ENCODE results near the gene SLC35D2. TPM values are rescaled to one million over a fixed set of nuclear protein-coding genes. Genes with fewer than 3 reads are reported as not detected.

SLC35D2 gene
- total and polyA plus RNA-seq, 2 donors (not counting 1 experiment from before 2014, with no cell fraction given): 27.2 to 34.7 TPM

- no peaks in the 10 kb centered on the region for H4K20me1 ChIP-seq (ENCODE audit: control insufficient read depth, extremely low read depth, insufficient read depth, low read length)
- no peaks in the 10 kb centered on the region for H3K27me3 ChIP-seq (ENCODE audit: control insufficient read depth, insufficient read depth, low read length)
- H3K9me3 ChIP-seq (ENCODE audit: control insufficient read depth, insufficient read depth, low read depth, low read length): no peaks in the 10 kb centered on the region
- no peak overlapping the region for H3K9ac ChIP-seq (ENCODE audit: insufficient read depth, low read length)
- H3K79me2 ChIP-seq (ENCODE audit: control insufficient read depth, insufficient read depth, low read length): no peaks in the 10 kb centered on the region
- no peak overlapping the region for H3K4me3 ChIP-seq (replicated peaks in 1 of 4; ENCODE audit: control extremely low read depth in 1 of 4, insufficient read depth in 1 of 4, low read depth in 3 of 4, low read length in 4 of 4)
- no peak overlapping the region for H3K4me2 ChIP-seq (ENCODE audit: extremely low read depth, insufficient read depth, low read length)
- no peak for DNase-seq (ENCODE audit: low read depth in 2 of 2)
- no peaks in the 10 kb centered on the region for H3K4me1 ChIP-seq (ENCODE audit: control insufficient read depth, extremely low read depth, insufficient read depth, low read length)
- TF ChIP-seq CTCF (conservative IDR thresholded peaks at IDR 0.05 in 1 of 2, IDR thresholded peaks at IDR 0.05 in 1 of 2; ENCODE audit: low read depth in 1 of 2, low read length in 2 of 2) (no peak), EZH2 (IDR thresholded peaks at IDR 0.05; ENCODE audit: low read length, missing control alignments) (no peak)
- H3K27ac ChIP-seq (ENCODE audit: insufficient read depth, low read length): no peak overlapping the region
- H3K36me3 ChIP-seq (ENCODE audit: control insufficient read depth, insufficient read depth, low read length): no peaks in the 10 kb centered on the region
- H2AFZ ChIP-seq (ENCODE audit: low read length): no peak overlapping the region
Measured at GRCh38 chr9:96289392-96289791, 94.1 kb downstream of the SLC35D2 start.

DNA sequence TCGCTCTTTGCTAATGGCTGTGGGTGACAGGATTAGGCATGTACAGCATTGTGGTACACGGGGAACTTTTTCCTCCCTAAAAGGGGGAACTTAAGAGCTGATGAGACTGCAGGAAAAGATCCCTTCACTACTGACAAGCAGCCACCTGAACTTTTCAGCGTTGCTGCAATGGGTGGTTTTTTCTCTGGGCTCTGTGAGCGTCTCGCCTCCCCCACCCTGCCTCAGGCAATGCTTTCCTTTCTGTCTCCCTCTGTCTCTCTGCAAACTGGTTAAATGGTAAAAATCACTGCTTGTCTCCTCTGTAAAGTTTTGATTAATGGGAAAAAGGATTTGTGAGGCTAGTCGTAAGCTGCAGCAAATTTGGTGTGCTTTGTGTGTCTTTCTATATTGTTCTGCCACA lies 101.9 kb downstream of the SLC35D2 start:
- Histone ChIP-seq H4K20me1 (ENCODE audit: control insufficient read depth, extremely low read depth, insufficient read depth, low read length) (no peaks in the 10 kb centered on the region), H3K4me1 (ENCODE audit: control insufficient read depth, extremely low read depth, insufficient read depth, low read length) (no peaks in the 10 kb centered on the region), H2AFZ (ENCODE audit: low read length) (no peak overlapping the region), H3K27me3 (ENCODE audit: control insufficient read depth, insufficient read depth, low read length) (no peaks in the 10 kb centered on the region), H3K4me3 (replicated peaks in 1 of 4; ENCODE audit: control extremely low read depth in 1 of 4, insufficient read depth in 1 of 4, low read depth in 3 of 4, low read length in 4 of 4) (no peak overlapping the region), H3K36me3 (ENCODE audit: control insufficient read depth, insufficient read depth, low read length) (no peaks in the 10 kb centered on the region), H3K9ac (ENCODE audit: insufficient read depth, low read length) (no peak overlapping the region), H3K27ac (ENCODE audit: insufficient read depth, low read length) (no peak overlapping the region), H3K9me3 (ENCODE audit: control insufficient read depth, insufficient read depth, low read depth, low read length) (no peaks in the 10 kb centered on the region), H3K79me2 (ENCODE audit: control insufficient read depth, insufficient read depth, low read length) (no peaks in the 10 kb centered on the region), H3K4me2 (ENCODE audit: extremely low read depth, insufficient read depth, low read length) (no peak overlapping the region)
- TF ChIP-seq CTCF (conservative IDR thresholded peaks at IDR 0.05 in 1 of 2, IDR thresholded peaks at IDR 0.05 in 1 of 2; ENCODE audit: low read depth in 1 of 2, low read length in 2 of 2): no peak
- TF ChIP-seq EZH2 (IDR thresholded peaks at IDR 0.05; ENCODE audit: low read length, missing control alignments): no peak
- DNase-seq (ENCODE audit: low read depth in 2 of 2): no peak

DNA sequence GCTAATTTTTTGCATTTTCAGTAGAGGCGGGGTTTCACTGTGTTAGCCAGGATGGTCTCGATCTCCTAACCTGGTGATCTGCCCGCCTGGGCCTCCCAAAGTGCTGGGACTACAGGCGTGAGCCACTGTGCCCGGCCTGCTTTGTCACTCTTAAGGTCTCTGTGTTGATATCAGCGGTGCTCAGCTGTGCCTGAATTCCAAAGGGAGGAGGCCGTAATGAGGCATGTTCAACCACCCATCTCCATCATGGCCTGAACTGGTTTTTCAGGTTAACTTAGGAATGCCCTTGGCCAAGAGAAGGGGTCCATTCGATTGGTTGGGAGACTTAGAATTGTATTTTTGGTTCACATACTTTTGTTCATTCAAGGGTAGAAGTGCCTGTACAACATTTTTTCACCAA lies 103.6 kb downstream of the SLC35D2 start:
- H3K4me3 ChIP-seq (replicated peaks in 1 of 4; ENCODE audit: control extremely low read depth in 1 of 4, insufficient read depth in 1 of 4, low read depth in 3 of 4, low read length in 4 of 4): no peak overlapping the region
- no peak overlapping the region for H3K27ac ChIP-seq (ENCODE audit: insufficient read depth, low read length)
- no peak for DNase-seq (ENCODE audit: low read depth in 2 of 2)
- H3K9ac ChIP-seq (ENCODE audit: insufficient read depth, low read length): no peak overlapping the region
- no peaks in the 10 kb centered on the region for H3K27me3 ChIP-seq (ENCODE audit: control insufficient read depth, insufficient read depth, low read length)
- no peaks in the 10 kb centered on the region for H3K4me1 ChIP-seq (ENCODE audit: control insufficient read depth, extremely low read depth, insufficient read depth, low read length)
- H4K20me1 ChIP-seq (ENCODE audit: control insufficient read depth, extremely low read depth, insufficient read depth, low read length): no peaks in the 10 kb centered on the region
- H2AFZ ChIP-seq (ENCODE audit: low read length): no peak overlapping the region
- no peaks in the 10 kb centered on the region for H3K79me2 ChIP-seq (ENCODE audit: control insufficient read depth, insufficient read depth, low read length)
- H3K9me3 ChIP-seq (ENCODE audit: control insufficient read depth, insufficient read depth, low read depth, low read length): no peaks in the 10 kb centered on the region
- H3K36me3 ChIP-seq (ENCODE audit: control insufficient read depth, insufficient read depth, low read length): no peaks in the 10 kb centered on the region
- TF ChIP-seq EZH2 (IDR thresholded peaks at IDR 0.05; ENCODE audit: low read length, missing control alignments): no peak
- no peak for TF ChIP-seq CTCF (conservative IDR thresholded peaks at IDR 0.05 in 1 of 2, IDR thresholded peaks at IDR 0.05 in 1 of 2; ENCODE audit: low read depth in 1 of 2, low read length in 2 of 2)
- no peak overlapping the region for H3K4me2 ChIP-seq (ENCODE audit: extremely low read depth, insufficient read depth, low read length)
